Fibroblast of lung (primary cell): ENCODE results near the gene CMTM4.

Source experiments
- CTCF ChIP-seq, 2 donors: IDR thresholded peaks in 1 of 2; conservative IDR thresholded peaks in 1 of 2; 1 replicate in 1 of 2; 2 replicates in 1 of 2; pipeline ENCODE4 v1.5.1; 2011 to 2012; ENCODE audit warnings: low read length in 2 of 2, control low read depth in 1 of 2, inconsistent platforms in 1 of 2, low read depth in 1 of 2, mild to moderate bottlenecking in 1 of 2
- EZH2 ChIP-seq: IDR thresholded peaks from 2 replicates; pipeline ENCODE4 v1.5.1; 2012; ENCODE audit warnings: low read length, control low read depth, mild to moderate bottlenecking; ENCODE audit errors: missing control alignments

- TF ChIP-seq CTCF (conservative IDR thresholded peaks at IDR 0.05 in 1 of 2, IDR thresholded peaks at IDR 0.05 in 1 of 2; ENCODE audit: low read depth in 1 of 2, low read length in 2 of 2): no peak
- TF ChIP-seq EZH2: no peak
These were observed 87.4 kb downstream of the CMTM4 start for GRCh38 chr16:66609139-66609510.
